Activated T-helper 1 cell treated with Interleukin-2 at 50 U/mL for 16 hours (primary cell): ENCODE measurements around the gene TNFRSF12A.

Source experiments
- DNase-seq: peaks from one replicate; pipeline ENCODE4 v3.0.0-alpha.2; 2020; ENCODE audit warnings: low read depth

TNFRSF12A gene

DNA sequence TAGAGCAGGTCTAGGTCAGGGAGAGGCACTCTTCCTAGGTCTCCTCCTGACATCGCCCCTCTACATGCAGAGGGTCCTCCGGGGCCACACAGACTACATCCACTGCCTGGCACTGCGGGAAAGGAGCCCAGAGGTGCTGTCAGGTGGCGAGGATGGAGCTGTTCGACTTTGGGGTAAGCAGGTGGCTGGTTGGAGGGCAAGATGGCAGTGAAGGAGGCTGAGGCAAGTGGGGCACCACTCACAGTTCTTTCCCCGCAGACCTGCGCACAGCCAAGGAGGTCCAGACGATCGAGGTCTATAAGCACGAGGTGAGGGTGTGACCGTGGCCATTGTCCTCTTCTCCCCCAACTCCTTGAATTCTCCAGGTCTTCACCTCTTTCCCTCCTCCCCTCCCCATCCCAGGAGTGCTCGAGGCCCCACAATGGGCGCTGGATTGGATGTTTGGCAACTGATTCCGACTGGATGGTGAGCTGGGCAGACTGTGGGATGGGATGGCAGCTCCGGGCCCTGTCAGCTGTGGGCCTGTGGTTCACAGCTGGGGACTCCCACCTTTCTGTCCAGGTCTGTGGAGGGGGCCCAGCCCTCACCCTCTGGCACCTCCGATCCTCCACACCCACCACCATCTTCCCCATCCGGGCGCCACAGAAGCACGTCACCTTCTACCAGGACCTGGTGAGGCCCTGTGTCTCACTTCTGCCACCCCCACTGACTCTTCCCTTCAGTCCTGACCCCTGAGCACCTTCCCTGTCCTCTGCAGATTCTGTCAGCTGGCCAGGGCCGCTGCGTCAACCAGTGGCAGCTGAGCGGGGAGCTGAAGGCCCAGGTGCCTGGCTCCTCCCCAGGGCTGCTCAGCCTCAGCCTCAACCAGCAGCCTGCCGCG is 6.7 kb downstream of the TNFRSF12A start:
- DNase-seq, result no peak

GRCh38 chr16:3027489-3027795 is 7.3 kb downstream of the TNFRSF12A start:
- DNase-seq, result no peak

DNA sequence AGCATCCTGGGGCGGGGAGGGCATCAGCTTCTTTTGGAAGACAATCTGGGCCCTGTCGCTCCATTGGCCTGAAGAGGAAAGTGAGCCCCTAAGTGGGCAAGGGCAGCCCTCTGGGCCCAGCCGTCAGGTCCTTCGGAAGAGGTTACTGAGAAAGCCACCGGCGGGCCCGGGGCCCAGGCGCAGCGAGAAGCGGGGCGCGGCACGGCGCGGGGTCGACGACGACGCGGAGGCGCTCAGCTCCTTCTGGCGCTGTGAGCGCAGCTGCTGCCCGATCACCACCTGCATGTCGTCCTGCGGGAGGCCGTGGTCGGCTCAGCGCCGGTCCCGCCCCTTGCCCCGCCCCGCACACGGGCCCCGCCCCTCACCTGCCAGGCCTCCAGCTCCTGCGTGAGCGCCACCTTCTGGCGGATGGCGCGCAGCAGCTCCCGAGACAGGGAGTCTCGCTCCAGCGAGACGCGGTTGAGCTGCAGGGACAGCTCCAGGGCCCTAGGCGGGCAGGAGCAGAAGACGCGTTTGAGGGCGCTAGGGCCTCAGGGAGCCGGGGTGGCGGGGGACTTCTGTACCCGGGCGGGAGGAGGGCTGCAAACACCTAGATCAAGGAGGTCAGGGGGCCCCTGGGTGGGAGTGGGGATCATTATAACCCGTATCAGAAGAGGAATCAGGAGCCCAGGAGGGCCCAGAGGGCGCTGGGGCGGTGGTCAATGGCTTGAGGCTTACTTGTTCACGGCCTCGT is 8.0 kb downstream of the TNFRSF12A start:
- DNase-seq, result peak; percentile 84

- no peak for DNase-seq
Observed at GRCh38 chr16:3028716-3029319, 8.7 kb downstream of the TNFRSF12A start.

DNA sequence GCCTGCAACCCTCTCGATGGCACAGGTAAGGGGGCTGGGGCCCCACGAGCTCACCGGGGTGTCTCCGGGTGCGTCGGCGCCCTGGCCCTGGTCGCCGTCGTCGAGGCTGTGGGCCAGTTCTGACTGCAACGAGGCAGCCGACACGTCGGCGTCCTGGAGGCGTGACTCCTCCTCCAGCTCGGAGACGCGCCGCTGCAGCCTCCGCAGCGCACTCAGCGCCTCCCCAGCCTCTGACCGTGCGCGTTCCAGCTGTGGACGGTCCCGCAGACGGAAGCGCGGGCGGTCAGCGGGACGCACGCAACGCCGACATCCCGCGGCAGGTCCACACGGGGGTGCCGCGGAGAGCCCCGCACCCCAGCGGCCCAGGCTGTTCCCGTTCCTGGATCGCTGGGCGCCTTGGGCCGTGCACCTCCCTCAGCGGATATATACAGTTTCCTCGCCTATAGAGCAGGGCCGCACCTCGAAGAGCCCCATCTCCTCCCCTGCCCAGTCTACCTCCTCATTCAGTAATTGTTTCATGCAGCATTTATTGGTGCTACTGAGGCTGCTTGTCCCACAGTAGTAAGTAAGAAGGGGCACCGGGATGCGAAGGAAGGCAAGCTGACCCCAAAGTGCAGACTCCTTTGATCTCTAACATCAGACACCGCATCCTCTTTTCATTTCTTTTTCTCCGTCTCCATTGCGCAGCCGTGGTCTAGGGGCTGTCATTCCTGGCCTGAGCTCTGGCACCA is 9.5 kb downstream of the TNFRSF12A start:
- DNase-seq, result no peak

DNA sequence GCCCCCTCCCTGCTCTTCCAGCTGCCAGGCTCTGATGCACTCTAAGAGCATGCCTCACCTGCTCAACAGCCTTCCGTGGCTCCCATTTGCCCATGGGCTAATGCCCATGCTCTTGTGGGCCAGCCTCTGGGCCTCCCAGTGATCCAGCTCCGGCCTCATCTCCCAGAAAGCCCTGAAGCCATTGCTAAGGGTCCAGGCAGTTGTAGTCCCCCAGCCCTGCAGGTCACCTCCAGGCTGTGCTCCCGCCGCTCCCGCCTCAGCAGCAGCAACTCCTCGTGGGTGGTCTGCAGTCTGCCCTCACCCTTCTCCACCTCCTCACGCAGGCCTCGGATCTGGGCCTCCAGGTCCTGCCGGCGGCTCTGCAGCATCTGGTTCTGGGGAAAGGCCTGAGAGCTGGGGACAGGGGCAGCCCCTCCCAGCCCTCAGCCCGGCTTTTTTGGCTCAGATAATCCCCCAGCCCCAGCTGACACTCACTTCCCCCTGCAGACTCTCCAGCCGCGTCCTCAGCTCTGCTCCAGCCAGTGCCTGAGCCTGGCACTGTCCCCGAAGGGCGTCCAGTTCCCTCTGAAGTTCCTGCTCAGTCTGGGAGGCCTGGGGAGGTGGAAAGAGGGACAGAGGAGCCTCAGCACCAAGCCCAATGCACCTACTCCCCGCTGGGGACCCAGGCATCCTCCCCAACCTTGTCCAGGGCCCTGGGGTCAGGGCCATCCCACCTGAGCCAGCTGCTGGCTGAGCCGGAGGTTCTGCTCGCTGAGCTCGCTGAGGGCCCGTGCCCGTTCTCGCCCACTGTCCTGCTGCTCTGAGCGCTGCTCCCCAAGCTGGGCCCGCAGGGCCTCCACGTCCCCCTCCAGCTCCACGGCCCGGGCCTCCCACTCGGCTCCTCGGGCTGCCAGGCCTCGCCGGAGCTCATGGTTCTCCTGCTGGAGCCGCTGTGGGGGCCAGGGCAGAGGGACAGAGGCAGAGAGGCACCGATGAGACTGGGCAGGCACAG is 10.3 kb downstream of the TNFRSF12A start:
- no peak for DNase-seq

DNA sequence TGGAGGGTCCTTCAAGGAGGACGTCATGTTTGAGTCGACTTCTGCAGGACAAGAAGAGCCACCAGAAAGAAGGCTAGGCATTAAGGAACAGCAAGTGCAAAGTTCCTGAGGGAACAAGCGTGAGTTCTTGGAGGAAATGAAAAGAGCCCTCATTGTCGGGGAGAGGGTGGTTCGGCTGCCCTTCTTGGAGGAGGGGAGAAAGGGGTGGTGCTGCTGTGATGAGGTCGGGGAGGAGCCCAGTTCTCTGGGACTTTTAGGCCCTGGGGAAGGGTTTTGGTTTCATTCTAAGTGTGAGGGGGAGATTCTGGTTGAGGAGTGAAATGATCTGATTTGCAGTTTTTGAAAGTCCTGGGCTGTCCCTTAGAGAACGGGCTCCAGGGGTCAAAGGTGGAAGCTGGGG is 12.5 kb downstream of the TNFRSF12A start:
- no peak for DNase-seq

- DNase-seq, result no peak
Observed at GRCh38 chr16:3035289-3035971, 15.3 kb downstream of the TNFRSF12A start.

DNA sequence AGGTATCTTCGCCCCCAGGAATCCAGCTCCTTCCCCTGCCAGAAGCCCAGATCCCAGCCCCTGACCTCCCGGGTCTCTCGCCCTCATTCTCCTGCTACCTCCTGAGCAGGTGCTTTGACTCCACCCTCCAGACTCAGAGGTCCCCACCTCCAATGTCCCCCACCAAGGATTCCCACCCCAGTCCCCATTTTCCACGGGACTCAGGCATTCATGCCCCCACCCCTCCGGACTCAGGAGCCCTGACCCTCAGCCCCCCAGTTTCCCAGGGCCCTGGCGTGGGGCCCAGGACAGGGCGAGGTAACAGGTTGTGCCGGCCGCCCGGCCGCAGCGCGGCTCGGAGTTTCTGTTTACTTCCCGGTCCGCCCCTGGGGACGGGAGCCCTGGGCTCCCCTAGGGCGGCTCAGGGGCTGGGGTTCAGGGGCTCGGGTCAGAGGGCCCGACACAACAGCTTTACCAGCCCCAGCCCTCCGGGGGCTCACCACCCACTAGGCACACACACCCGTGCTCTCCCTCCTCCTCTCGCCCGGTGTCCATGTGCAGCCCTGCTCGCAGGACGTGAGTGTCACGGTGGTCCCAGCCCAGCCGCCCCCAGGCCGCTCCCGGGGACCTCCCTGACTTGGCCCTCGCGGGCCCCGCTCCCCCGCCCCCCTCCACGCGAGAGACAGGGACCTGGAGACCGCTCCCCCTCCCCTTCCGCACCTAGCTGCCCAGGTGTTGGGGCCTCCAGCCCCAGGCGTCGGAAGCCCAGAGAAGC is 16.0 kb downstream of the TNFRSF12A start:
- DNase-seq, result no peak

DNA sequence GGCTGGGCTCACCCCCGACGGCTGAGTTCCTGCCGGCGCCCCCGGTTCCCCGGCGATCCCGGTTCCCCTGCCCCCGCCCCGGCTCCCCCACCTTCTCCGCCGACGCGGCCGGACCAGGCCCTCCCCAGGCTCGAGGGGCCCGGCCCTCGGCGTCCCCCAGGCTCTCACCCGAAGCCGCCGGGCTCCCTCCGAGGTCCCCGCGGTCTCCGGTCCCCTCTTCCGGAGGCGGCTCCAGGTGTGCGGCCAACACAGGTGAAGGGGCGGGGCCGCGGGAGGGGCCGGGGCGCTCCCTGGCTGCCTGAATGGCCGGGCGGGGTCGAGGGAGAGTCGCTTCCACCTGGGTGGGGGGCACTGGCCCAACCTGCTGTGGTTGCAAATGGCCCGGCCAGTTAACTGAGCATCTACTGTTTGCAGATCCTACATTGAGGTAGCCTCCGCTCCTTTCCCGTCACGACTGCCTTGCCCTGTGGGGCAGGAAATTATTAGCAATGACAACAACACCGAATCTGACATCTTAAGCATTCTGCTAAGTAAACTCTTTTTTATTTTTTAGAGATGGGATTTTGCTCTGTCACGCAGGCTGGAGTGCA is 16.7 kb downstream of the TNFRSF12A start, which contains the start of gene BICDL2:
Gene BICDL2 (minus strand): TSS at position 219 of the 590 bp plus-strand sequence. CDS start 1,448 bp downstream, outside the sequence.
- no peak for DNase-seq

DNA sequence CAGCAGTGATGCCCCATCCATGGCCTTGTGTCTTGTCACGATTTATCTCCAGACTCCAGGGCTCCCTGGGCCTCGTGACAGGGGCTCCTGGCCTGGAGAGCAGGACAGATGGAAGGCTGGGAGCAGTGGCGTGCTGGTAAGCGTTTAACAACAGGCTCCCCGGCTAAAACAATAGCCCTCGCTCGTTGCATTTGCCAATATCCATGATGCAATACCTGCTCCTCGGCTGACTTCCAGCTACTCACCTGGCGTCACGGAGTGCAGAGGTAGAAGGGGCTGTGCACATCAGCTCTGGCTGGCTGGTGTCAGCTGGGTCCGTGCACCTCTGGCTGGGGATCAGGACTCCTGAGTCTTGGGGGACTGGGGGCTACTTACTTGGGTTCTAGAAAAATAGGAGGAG is 18.1 kb downstream of the TNFRSF12A start:
- no peak for DNase-seq

- DNase-seq, result no peak
Observed at GRCh38 chr16:3038896-3039295, 18.7 kb downstream of the TNFRSF12A start.

DNA sequence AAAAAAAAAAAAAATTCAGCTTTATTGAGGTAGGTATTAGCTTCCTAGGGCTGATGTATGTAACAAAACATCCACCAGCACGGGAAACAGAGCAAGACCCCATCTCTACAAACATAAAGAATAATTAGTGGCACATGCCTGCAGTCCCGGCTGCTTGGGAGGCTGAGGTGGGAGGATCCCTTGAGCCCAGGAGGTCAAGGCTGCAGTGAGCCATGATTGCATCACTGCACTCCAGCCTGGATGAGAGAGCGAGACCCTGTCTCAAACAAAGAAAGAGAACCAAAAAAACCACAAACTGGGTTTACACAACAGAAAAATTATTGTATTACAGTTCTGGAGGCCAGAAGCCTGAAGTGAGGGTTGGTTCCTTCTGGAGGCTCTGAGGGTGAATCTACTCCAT is 22.2 kb downstream of the TNFRSF12A start:
- no peak for DNase-seq

GRCh38 chr16:3044708-3045107 is 24.5 kb downstream of the TNFRSF12A start:
- no peak for DNase-seq

- DNase-seq, result no peak
Observed at GRCh38 chr16:3045758-3046640, 25.8 kb downstream of the TNFRSF12A start, which contains the start of gene MMP25. TSS of gene MMP25 (plus strand) at chr16:3046561. CDS start at chr16:3046918, 357 bp downstream.

DNA sequence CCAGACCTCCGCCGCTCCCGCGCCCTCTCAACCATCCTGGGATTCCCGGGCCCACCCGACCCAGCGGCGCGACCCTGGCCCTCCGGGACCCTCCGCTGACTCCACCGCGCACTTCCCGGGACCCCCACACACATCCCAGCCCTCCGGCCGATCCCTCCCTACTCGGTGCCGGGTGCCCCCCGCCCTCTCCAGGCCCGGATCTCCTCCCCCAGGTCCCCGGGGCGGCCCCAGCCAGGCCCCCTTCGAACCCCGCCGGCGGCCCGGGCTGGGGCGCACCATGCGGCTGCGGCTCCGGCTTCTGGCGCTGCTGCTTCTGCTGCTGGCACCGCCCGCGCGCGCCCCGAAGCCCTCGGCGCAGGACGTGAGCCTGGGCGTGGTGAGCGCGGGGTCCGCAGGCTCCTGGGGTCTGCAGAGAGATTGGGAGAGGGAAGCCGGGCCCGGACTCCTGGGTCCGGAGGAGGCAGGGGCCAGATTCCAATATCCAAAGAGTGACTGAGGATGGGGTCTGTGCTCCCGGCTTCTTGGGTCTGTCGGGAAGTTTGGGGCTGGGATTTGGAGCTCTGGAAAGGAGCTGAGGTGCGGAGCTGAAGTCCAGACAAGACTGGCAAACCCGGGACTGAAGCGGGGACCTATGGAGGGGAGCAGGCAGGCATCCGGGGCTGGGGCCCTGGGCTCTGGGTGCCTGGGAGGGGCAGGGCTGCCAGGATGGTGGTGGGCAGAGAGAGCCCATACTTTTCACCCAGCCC is 26.6 kb downstream of the TNFRSF12A start:
- DNase-seq, result no peak

DNA sequence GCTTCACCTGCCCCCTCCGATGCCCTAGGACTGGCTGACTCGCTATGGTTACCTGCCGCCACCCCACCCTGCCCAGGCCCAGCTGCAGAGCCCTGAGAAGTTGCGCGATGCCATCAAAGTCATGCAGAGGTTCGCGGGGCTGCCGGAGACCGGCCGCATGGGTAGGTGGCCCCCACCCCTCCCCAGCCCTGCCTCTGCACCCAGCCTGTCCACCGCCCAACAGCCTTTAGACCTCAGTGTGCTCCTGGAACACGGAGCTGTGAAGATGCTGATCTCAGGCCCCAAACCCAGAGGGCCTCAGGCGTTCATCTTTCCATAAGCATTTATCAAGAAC is 27.2 kb downstream of the TNFRSF12A start:
- DNase-seq, result no peak
